ENCODE data around the gene NHEJ1. TPM values are rescaled to one million over a fixed set of nuclear protein-coding genes. Genes with fewer than 3 reads are reported as not detected.
"Not testable (repeated sequence)": the region's sequence is repeated elsewhere in the genome, so short reads cannot be mapped to it uniquely, and the experiment has no call there.

The NHEJ1 gene
- total RNA-seq, 1 donor: 24.2 TPM

DNA sequence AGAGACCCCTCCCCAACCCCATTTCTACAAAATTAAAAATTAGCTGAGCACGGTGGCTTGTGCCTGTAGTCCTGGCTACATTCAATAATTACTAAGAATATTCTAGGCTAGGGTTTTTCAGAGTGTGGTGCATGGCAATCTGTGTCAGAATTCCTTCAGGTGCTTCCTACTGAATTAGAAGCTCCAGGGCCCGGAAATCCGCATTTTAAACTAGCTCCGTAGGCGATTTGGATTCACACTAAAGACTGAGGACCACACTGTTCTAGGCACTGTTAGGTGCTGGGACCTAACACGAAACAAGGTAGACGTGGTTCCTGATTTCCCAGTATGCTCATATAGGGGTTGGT is 45.3 kb upstream of the NHEJ1 start:
- TF ChIP-seq, protein P1, sequence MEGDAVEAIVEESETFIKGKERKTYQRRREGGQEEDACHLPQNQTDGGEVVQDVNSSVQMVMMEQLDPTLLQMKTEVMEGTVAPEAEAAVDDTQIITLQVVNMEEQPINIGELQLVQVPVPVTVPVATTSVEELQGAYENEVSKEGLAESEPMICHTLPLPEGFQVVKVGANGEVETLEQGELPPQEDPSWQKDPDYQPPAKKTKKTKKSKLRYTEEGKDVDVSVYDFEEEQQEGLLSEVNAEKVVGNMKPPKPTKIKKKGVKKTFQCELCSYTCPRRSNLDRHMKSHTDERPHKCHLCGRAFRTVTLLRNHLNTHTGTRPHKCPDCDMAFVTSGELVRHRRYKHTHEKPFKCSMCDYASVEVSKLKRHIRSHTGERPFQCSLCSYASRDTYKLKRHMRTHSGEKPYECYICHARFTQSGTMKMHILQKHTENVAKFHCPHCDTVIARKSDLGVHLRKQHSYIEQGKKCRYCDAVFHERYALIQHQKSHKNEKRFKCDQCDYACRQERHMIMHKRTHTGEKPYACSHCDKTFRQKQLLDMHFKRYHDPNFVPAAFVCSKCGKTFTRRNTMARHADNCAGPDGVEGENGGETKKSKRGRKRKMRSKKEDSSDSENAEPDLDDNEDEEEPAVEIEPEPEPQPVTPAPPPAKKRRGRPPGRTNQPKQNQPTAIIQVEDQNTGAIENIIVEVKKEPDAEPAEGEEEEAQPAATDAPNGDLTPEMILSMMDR (IDR thresholded peaks at IDR 0.05; ENCODE audit: insufficient read depth, low read depth, low read length): no peak
- DNase-seq (ENCODE audit: low read depth): no peak
- peak overlapping the region; percentile 78 for H3K4me3 ChIP-seq (ENCODE audit: low read depth, low read length)

DNA sequence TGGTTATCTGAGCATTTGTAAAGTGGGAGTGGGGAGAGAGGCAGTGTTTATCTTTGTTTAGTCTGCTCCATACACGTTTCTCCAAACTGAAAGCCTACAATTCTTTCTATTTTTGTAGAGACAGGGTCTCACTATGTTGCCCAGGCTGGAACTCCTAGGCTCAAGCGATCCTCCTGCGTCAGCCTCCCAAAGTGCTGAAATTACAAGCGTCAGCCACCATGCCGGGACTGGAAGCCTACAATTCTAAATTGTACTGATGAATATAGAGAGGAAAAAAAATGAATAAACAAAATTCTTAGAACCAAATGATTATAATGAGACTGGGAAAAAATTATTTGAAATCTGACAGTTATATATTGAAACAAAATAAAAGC is 44.5 kb upstream of the NHEJ1 start:
- TF ChIP-seq, protein P1 (IDR thresholded peaks at IDR 0.05; ENCODE audit: insufficient read depth, low read depth, low read length): no peak
- H3K4me3 ChIP-seq (ENCODE audit: low read depth, low read length): no peak overlapping the region
- no peak for DNase-seq (ENCODE audit: low read depth)

DNA sequence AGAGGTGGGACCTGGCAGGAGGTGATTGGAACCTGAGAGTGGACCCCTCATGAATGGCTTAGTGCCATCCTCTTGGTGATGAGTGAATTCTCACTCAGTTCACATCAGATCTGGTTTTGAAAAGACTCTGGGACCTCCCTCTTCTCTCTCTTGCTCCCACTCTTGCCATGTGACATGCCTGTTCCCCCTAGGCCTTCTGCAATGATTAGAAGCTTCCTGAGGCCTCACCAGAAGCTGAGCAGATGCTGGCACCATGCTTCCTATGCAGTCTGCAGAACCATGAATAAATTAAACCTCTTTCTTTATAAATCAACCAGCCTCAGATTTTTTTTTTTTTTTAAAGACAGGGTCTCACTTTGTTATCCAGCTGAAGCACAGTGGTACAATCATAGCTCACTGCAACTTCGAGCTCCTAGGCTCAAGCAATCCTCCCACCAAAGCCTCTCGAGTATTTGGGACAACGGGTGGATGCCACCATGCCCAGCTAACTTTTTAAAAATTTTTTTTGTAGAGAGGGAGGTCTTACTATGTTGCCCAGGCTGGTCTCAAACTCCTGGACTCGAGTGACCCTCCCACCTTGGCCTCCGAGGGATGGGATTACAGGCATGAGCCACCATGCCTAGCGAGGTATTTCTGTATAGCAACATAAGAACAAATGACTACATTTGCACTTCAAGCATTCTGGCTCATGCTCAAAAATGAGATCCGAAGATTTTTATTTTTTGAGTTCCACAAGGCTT is 44.0 kb upstream of the NHEJ1 start:
- DNase-seq (ENCODE audit: low read depth): no peak
- TF ChIP-seq, protein P1 (IDR thresholded peaks at IDR 0.05; ENCODE audit: insufficient read depth, low read depth, low read length): no peak
- no peak overlapping the region for H3K4me3 ChIP-seq (ENCODE audit: low read depth, low read length)

DNA sequence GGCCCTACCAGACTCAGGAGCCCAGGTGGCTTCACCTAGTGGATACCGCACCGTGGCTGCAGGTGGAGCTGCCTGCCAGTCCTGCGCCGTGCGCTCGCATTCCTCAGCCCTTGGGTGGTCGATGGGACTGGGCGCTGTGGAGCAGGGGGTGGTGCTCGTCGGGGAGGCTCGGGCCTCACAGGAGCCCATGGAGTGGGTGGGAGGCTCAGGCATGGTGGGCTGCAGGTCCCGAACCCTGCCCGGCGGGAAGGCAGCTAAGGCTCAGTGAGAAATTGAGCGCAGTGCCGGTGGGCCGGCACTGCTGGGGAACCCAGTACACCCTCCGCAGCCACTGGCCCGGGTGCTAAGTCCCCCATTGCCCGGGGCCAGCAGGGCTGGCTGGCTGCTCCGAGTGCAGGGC is 40.7 kb upstream of the NHEJ1 start:
- not testable (repeated sequence) for DNase-seq (ENCODE audit: low read depth); H3K4me3 ChIP-seq (ENCODE audit: low read depth, low read length)

DNA sequence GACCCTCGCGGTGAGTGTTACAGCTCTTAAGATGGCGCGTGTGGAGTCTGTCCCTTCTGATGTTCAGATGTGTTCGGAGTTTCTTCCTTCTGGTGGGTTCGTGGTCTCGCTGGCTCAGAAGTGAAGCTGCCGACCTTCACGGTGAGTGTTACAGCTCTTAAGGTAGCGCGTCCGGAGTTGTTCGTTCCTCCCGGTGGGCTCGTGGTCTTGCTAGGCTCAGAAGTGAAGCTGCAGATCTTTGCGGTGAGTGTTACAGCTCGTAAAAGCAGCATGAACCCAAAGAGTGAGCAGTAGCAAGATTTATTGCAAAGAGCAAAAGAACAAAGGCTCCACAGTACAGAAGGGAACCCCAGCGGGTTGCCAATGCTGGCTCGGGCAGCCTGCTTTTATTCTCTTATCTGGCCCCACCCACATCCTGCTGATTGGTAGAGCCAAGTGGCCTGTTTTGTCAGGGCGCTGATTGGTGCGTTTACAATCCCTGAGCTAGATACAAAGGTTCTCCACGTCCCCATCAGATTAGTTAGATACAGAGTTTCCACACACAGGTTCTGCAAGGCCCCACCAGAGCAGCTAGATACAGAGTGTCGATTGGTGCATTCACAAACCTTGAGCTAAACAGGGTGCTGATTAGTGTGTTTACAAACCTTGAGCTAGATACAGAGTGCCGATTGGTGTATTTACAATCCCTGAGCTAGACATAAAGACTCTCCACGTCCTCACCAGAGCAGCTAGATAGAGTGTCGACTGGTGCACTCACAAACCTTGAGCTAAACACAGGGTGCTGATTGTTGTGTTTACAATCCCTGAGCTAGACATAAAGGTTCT is 40.1 kb upstream of the NHEJ1 start:
- DNase-seq (ENCODE audit: low read depth); H3K4me3 ChIP-seq (ENCODE audit: low read depth, low read length): not testable (repeated sequence)

DNA sequence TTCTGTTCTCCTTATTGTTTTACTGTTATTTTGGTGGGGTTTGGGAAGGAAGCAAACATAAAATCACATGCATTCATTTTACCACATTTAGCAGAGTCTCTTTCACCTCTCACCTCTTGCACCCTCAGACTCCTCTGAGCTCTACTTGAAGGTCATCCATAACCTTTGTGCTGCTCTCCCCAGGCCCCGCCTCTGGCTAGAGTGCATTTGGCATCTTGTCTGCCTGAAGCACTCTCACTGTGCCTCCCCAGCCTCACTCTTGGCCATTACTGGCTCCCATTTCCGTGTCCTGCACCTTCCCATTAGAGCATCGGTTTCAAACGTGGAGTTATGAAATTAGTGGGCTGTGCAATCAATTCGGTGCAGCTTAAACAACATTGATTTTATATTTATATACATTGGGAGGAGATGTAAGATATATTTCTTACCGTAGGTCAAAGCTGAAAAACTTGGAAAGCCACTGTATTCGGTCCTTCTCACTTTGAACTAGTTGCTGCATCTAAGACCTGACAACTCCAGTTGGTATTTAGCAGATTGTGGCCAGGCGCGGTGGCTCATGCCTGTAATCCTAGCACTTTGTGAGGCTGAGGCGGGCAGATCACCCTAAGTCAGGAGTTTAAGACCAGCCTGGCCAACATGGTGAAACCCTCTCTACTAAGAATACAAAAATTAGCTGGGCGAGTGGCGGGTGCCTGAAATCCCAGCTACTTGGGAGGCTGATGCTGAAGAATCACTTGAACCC is 39.0 kb upstream of the NHEJ1 start:
- H3K4me3 ChIP-seq (ENCODE audit: low read depth, low read length): no peak overlapping the region
- TF ChIP-seq, protein P1 (IDR thresholded peaks at IDR 0.05; ENCODE audit: insufficient read depth, low read depth, low read length): no peak
- no peak for DNase-seq (ENCODE audit: low read depth)

DNA sequence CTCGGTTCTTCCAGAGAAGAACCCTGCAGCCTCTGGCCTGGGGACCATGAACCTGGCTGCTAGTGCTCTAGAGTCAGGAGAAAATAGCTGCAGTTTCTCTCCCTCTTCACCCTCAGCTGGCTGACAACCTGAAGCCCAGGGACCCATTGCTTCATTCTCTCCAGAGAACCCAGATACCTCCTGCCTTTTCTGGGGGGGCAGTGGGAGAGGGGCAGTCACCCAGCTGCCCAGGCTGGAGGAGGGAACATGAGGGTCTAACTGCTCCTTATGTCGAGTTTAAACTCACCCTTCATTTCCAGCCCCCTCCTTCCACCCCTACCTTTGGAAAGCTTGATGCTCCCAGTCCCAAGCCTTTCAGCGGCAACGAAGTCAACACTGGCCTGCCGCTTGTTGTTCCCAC is 38.4 kb upstream of the NHEJ1 start:
- no peak overlapping the region for H3K4me3 ChIP-seq (ENCODE audit: low read depth, low read length)
- no peak for DNase-seq (ENCODE audit: low read depth)
- TF ChIP-seq, protein P1 (IDR thresholded peaks at IDR 0.05; ENCODE audit: insufficient read depth, low read depth, low read length): no peak

Measured in fibroblast of villous mesenchyme (primary cell).